AML-193 (cell line): ENCODE results near the gene PTTG1IP.
A peak's percentile ranks its signal among the peaks of the same experiment; 100 is the strongest.

ENCODE experiments used
- DNase-seq, 2 experiments: peaks; one replicate each; lab custom pipeline; 2025; lab: John Stamatoyannopoulos, UW

The PTTG1IP gene

GRCh38 chr21:44866780-44867179 is 6.7 kb downstream of the PTTG1IP start:
- no peak for DNase-seq

- peak; percentile 48 to 71 for DNase-seq
Observed at GRCh38 chr21:44865561-44866280, 7.8 kb downstream of the PTTG1IP start.

GRCh38 chr21:44862869-44863685 is 10.4 kb downstream of the PTTG1IP start:
- DNase-seq = no peak

GRCh38 chr21:44858791-44859190 is 14.7 kb downstream of the PTTG1IP start:
- DNase-seq = no peak

GRCh38 chr21:44858291-44858690 is 15.2 kb downstream of the PTTG1IP start:
- DNase-seq = no peak

- no peak for DNase-seq
Observed at GRCh38 chr21:44857127-44857892, 16.2 kb downstream of the PTTG1IP start.

GRCh38 chr21:44856131-44856530 is 17.4 kb downstream of the PTTG1IP start:
- DNase-seq = no peak

GRCh38 chr21:44855572-44855971 is 17.9 kb downstream of the PTTG1IP start:
- DNase-seq = no peak

- DNase-seq = no peak
Observed at GRCh38 chr21:44854664-44855446, 18.6 kb downstream of the PTTG1IP start.

GRCh38 chr21:44854391-44854663 is 19.2 kb downstream of the PTTG1IP start:
- no peak for DNase-seq

- no peak for DNase-seq
Observed at GRCh38 chr21:44853601-44854390, 19.7 kb downstream of the PTTG1IP start.

GRCh38 chr21:44850905-44851657 is 22.4 kb downstream of the PTTG1IP start:
- DNase-seq = no peak

GRCh38 chr21:44850208-44850800 is 23.2 kb downstream of the PTTG1IP start:
- no peak for DNase-seq

GRCh38 chr21:44849616-44850130 is 23.8 kb downstream of the PTTG1IP start:
- no peak for DNase-seq

GRCh38 chr21:44848821-44849521 is 24.5 kb downstream of the PTTG1IP start:
- no peak for DNase-seq

- no peak for DNase-seq
Observed at GRCh38 chr21:44847261-44848056, 26.0 kb downstream of the PTTG1IP start.

GRCh38 chr21:44846485-44847260 is 26.8 kb downstream of the PTTG1IP start:
- DNase-seq = peak; percentile 36 to 53

- DNase-seq = no peak
Observed at GRCh38 chr21:44846224-44846484, 27.3 kb downstream of the PTTG1IP start.
